CD4-positive, alpha-beta T cell treated with Interleukin-4 for 4 hours (primary cell): Measurements from ENCODE around the gene TACC3.
"Not testable (repeated sequence)": the region's sequence is repeated elsewhere in the genome, so short reads cannot be mapped to it uniquely, and the experiment has no call there.

Experiments
- DNase-seq: peaks from one replicate; pipeline ENCODE4 v3.0.0-alpha.2; 2020

TACC3 gene

DNA sequence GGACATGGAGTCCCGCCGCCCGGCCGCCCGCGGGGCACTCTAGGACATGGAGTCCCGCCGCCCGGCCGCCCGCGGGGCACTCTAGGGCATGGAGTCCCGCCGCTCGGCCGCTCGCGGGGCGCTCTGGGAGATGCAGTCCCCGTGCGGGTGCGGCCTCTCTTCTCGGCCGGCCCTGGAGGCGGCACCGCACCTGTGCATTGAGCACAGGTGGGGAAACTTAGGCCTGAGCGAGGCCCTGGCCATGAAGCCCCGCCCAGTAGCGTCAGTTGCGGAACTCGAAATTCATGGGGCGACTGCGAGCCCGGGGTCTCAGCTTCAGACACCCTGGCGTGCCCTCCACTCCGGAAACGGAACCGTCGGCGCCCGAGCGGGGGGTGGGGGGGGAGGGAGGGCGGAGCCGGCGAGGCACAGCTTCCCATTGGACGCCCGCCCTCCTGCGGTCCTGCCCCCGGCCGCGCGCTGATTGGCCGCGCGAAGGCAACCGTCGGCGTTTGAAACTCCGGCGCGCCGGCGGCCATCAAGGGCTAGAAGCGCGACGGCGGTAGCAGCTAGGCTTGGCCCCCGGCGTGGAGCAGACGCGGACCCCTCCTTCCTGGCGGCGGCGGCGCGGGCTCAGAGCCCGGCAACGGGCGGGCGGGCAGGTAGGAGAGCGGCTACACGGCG lies at the start of gene TACC3, which contains the start of gene TMEM129:
TSS of gene TACC3 (plus strand) at position 519 of the 663 bp plus-strand sequence. CDS start 1,901 bp downstream, outside the sequence.
TSS of gene TMEM129 (minus strand) at position 321 of the 663 bp plus-strand sequence. CDS start 486 bp downstream, outside the sequence.
- DNase-seq = peak; percentile 98

- no peak for DNase-seq
Measured at GRCh38 chr4:1673671-1674070, 47.6 kb upstream of the TACC3 start.

DNA sequence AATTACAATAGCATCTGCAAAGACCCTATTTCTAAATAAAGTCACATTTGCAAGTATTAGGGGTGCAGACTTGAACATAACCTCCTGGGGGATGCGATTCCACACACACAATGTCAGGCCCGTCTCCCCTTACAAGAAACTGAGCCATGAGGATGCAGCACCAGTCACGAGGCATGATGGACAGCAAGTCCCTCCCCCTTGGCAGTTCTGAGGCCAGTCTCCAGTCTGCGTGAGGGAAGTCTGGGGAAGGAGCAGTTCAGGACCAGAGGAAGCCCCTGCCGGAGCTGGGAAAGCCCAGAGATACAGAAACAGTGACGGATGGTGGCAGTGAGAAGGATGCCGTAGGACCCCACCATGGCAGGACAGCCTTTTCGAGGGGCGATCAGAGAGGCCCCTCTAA lies 46.6 kb upstream of the TACC3 start:
- no peak for DNase-seq

DNA sequence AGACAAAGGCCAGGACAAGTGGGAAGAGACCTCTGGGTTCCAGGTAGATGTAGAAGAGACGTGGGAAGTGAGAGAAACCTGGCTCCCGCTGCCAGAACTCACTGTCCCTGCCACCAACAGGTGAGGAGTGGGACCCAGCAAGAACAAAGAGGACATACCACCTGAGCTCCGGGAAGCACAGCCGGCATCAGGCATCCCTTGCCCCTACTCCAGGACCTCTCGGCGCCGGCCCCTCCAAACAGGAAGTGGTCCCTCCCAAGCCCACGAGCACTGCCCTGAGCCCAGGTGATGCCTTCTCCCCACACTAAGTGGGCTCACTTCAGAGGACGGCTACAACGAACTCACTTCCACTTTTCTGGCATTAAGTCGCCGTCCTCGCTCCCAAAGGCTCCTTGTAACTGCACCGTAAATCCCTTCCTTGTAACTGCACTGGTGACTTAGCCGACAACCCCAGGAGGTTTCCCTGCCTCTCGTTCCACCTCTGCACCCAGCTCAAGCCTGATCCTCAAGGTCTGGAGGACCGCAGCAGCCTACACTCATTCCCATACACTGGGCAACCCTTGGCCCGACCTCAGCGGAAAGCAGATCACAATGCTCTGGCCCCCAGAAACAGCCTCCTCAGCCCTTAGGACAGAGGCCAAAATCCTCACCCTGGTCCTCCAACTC lies 46.1 kb upstream of the TACC3 start:
- DNase-seq = no peak

DNA sequence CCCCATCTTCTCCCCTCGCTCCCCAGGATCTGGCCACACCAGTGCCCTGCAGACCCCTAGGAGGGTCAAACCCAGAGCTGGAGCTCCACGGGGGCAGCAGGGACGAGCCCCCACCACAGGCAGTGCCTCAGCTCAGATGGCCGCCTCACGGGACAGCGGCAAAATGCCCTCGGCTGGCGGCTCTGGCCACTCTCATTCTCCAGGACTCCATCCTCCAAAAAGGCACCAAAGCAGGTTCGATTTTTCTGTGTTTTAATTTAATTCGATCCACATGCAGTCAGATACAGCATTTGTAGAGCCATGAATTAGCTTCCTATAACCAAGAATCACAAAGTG lies 45.6 kb upstream of the TACC3 start:
- no peak for DNase-seq

- DNase-seq = no peak
Measured at GRCh38 chr4:1676605-1677525, 44.5 kb upstream of the TACC3 start.

DNA sequence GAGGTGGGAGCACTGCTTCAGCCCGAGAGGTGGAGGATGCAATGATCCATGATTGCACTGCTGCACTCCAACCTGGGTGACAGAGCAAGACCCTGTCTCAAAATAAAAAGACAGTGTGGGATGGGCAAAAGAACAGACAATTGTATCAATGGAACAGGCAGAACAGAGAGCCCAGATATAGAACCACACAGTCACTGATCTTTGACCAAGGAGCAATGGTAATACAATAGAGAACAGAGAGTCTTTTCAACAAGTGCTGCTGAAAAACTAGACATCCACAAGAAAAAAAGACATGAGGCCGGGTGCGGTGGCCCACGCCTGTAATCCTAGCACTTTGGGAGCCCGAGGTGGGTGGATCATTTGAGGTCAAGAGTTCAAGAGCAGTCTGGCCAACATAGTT lies 43.1 kb upstream of the TACC3 start:
- no peak for DNase-seq

DNA sequence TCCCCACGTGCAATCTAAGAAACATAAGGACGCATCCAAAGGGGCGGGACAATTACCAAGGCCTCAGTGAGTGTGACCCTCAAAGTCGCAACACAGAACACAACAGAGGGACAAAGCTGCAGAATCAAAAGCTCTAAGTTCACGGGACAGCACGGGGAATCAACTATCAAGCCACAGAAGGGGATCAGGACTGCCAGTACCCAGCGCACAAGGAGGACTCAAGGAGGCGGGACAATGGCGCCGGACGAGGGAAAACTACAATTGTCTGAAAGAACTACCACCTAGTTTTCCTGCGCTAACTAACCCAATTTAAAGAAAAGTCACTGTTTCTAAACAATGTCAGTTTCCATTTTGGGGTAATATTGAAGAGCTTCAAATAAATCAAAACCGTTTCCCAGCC lies 38.5 kb upstream of the TACC3 start:
- no peak for DNase-seq

- no peak for DNase-seq
Measured at GRCh38 chr4:1683261-1683735, 38.0 kb upstream of the TACC3 start.

DNA sequence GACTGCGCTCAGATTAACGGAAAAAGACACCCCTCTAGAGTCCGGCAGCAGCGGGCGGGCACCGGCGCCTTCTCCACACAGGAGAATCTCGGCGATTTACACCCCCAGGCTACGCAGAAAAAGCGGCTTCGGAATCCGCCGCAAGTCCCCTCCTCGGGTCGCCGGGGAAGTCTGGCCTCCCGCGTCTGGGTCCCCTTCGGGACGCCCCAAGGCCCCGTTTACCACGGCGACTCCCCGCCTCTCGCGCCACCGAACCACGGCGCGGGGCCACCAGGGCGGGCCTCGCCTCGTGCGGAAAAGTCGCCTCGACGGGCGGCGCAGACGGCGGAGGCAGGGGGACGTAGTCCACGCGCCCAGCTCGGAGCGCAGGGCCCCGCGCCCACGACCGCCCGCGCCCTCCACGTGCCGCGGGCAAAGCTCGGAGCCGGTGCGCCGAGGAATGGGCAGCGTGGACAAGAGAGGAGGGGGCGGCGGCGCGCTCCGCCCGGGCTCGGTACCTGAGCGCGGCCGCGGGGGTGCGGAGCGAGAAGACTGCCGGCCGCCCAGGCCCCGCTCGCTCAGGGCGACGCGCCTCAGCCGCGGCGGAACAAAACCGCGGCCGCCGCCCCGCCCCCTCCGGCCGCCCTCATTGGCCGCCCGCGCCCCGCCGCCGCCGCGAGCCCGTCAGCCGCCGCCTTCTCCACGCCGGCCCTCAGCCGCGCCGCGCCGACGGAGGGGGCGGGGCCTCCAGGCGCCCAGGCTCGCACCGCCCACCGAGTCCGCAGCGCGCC lies 37.4 kb upstream of the TACC3 start, which contains the start of gene FAM53A:
TSS of gene FAM53A (minus strand) at position 578 of the 770 bp plus-strand sequence. CDS start 15,572 bp downstream, outside the sequence.
- DNase-seq = peak; percentile 87

- DNase-seq = no peak
Measured at GRCh38 chr4:1684506-1685234, 36.7 kb upstream of the TACC3 start.

DNA sequence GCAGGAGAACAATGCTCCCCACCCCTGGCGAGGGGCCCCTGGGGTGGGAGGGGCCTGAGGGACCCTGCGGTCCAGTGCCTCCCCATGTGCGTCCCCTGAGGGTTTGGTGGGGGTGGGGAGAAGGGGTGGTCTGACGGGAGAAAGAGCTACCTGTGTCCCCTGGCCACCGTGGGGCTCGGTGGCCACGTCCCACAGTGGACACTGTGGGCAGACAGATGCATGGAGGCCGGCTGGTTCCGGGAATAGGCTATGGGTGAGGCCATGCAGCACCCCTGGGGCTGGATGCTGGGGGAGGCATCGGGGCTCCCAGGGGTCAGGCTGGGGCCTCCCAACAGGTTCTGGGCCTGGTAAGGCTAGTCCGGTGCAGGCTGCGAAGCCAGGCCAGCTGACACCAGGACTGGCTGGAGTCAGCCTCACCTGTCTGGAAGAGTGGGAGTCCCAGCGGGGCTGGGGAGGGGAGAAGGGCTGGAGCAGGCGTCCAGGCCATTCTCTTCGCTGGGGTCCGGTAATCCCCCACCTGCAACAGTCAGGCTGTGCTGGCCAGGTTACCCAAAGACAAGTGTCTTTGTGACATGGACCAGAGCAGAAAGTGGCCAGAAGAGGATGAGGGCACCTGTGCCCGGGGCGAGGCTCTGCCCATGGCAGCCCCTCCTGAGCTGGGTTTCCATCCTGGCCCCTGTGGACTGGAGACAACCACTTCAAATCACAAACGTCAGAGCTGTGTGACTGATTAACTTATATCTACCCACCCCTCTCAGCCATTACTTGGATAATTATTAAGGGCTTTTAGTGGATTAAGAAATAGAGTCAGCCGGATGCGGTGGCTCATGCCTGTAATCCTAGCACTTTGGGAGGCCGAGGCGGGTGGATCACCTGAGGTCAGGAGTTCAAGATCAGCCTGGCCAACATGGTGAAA lies 35.8 kb upstream of the TACC3 start:
- no peak for DNase-seq

GRCh38 chr4:1686440-1687036 lies 34.8 kb upstream of the TACC3 start:
- no peak for DNase-seq

DNA sequence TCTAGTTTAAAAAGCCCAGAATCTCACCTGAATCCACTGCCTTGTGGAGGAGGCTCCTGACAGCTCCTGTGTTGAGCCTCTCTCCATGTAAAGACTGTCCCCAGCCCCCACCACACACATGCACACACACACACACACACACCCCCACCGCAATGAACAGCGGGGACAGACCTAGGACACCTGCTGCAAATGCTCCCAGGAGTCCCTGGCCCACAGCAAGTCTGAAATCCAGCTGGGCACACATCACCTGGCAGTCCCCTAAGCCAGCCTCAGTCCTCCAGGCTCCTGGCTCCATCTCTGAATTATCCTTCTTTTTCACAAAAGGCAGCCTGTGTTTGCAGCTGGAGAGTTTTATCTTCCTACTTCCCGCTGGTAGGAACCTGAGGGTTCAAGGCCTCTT lies 30.6 kb upstream of the TACC3 start:
- DNase-seq = no peak

DNA sequence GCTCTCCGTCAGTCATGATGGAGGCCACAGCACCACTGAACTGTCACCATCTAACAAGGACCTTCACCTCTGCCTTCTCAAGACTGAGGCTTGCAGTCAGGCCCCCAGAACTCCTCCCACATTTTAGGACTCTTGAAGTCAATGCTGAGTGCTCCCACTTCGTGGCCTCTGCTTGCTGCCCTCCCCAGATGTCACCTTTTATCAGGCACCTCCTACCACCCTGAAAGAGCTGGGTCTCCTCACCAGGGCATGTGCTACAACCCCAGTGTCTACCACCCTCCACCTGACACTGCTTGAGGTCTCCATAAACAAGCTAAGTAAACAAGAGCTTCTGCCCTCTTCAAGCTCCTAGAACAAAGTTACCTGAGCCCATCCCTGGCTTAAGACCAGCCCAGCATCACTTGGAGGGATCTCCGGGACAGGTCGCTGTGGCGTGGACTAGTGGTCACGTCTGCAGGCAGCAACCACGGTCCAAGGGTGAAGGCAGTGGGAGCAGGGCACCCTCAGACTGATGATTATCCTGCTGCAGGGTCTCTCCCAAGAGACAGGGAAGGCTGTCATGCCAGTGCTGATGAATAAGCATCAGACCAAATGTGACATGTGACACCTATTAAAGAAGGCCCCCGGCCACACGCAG lies 29.5 kb upstream of the TACC3 start:
- DNase-seq = no peak

- DNase-seq = peak; percentile 83
Measured at GRCh38 chr4:1693131-1693896, 28.0 kb upstream of the TACC3 start.

- no peak for DNase-seq
Measured at GRCh38 chr4:1695913-1696312, 25.4 kb upstream of the TACC3 start.

DNA sequence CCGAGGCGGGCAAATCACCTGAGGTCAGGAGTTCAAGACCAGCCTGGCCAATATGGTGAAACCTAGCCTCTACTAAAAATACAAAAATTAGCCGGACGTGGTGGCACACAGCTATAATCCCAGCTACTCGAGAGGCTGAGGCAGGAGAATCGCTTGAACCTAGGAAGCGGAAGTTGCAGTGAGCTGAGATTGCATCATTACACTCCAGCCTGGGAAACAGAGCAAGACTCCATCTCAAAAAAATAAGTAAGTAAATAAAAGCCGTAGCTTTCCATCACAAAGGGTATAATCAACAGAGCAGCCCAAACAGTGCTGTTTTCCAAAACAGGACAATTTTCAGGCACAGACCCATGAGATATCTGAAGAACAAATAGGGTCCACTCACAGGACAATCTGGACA lies 19.6 kb upstream of the TACC3 start:
- not testable (repeated sequence) for DNase-seq

DNA sequence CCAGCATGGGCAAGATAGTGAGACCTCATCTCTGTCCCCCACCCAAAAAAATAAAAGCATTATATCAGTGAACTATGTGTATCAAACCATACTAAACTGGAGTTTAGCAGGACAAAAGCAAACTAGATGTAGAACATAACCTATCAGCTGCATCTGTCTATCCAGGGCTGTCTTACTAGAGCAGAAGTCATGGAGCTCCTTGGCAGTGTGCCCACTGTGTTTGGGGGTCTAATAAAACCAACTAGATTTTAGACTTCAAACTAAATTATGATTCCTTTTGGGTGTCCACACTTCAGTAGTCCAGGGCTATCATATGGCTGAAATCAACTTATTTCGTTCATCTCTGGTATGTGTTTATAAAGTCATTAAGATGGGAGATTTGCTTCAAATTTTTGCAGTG lies 17.5 kb upstream of the TACC3 start:
- DNase-seq = no peak
